ENCODE measurements around the gene RAPGEFL1. TPM values are rescaled to one million over a fixed set of nuclear protein-coding genes. Genes with fewer than 3 reads are reported as not detected.

Gene RAPGEFL1
- polyA plus RNA-seq, 1 experiment: 3.8 TPM

DNA sequence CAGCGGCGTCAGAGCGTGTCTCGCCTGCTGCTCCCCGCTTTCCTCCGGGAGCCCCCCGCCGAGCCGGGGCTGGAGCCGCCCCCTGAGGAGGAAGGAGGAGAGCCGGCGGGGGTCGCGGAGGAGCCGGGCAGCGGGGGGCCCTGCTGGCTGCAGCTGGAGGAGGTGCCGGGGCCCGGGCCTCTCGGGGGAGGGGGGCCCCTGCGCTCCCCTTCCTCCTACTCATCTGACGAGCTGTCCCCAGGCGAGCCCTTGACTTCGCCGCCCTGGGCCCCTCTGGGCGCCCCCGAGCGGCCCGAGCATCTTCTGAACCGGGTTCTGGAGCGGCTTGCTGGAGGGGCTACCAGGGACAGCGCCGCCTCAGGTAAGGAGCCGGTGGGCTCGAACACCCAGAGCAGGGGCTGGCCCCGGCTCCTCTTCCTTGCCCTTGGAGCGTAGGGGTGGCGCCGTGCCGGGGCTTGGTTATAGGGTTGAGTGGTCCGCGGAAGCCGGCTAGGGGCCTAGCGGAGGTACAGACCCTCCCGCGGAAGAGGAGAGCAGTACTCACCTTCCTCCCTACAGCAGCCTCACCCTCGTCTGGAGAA lies 841 bp downstream of the RAPGEFL1 start:
- POLR2A ChIA-PET: no interaction called here
- H3K36me3 ChIP-seq (ENCODE audit: control insufficient read depth, insufficient read depth, low read length): peaks cover 7% of the 10 kb centered on the region
- DNase-seq (ENCODE audit: low read depth): no peak
- CTCF ChIA-PET: interaction anchor here (1.0 to 5.5 kb wide), 3 partner anchors 10 to 103 kb away, joined by 4 to 35 read pairs (median 12); no protein-coding TSS in a partner anchor
- no peaks in the 10 kb centered on the region for H3K27me3 ChIP-seq (ENCODE audit: control insufficient read depth, insufficient read depth, low read length)
- no peak overlapping the region; the same call in 1 of the 2 replicates for H3K4me3 ChIP-seq (ENCODE audit: low read depth, low read length)
- TF ChIP-seq, protein P1, sequence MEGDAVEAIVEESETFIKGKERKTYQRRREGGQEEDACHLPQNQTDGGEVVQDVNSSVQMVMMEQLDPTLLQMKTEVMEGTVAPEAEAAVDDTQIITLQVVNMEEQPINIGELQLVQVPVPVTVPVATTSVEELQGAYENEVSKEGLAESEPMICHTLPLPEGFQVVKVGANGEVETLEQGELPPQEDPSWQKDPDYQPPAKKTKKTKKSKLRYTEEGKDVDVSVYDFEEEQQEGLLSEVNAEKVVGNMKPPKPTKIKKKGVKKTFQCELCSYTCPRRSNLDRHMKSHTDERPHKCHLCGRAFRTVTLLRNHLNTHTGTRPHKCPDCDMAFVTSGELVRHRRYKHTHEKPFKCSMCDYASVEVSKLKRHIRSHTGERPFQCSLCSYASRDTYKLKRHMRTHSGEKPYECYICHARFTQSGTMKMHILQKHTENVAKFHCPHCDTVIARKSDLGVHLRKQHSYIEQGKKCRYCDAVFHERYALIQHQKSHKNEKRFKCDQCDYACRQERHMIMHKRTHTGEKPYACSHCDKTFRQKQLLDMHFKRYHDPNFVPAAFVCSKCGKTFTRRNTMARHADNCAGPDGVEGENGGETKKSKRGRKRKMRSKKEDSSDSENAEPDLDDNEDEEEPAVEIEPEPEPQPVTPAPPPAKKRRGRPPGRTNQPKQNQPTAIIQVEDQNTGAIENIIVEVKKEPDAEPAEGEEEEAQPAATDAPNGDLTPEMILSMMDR (IDR thresholded peaks at IDR 0.05; ENCODE audit: insufficient read depth, low read depth, low read length): no peak

DNA sequence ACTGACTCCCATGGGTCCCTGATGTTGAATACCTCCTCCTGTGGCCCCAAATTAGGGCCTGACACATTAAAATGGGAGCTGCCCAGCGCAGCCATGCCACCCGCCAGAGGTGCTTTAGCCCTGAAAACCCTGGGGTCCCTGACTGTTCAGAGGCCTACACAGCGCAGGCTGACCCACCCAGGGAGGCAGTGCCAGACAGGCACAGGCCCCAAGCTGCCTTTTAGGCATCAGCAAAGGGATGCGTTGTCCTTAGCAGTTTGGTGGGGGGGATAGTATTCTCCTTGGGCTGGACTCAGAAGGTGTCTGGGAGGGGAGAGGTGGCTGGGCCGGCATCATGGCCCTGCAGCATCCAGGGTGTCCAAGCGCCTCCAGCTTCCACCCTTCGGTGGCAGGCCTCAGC lies 1.4 kb downstream of the RAPGEFL1 start:
- TF ChIP-seq, protein P1 (IDR thresholded peaks at IDR 0.05; ENCODE audit: insufficient read depth, low read depth, low read length): no peak
- ChIA-PET CTCF (interaction anchor here (1.0 to 5.8 kb wide), 4 partner anchors 10 to 104 kb away, joined by 4 to 35 read pairs (median 22); no protein-coding TSS in a partner anchor), POLR2A (no interaction called here)

DNA sequence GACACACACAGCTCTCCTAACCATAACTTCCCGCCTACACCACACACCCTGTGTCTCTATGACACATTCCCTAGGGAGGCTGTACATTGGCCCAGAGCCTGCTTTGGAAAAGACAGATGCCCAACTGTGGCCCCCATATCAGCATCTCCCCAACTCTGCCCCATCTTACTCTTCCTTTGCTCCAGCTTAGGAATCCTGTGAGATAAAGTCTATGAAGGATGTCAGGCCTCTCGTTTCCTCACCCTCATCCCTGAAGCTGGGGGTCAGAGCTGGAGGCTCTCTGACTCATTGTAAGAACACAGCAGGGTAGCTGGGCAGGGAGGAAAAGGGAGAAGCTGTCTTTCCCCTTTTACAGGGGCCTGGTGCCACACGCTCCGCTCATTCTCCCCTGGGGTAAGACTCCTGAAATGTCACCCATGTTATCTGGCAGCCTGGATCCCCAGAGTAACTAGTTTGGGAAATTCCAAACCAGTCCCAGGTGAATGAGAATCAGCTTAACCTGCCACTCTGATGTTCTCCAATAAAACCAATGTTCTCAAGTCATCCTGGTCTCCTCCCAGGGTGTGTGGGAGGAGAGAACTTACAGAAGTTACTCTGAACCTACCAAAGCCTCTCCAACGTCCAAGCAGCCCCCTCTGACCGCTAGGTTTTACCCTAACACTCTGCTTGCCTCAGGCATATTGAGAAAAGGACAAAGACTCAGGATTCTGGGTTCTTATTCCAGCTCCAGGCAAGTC lies 2.8 kb downstream of the RAPGEFL1 start:
- ChIA-PET CTCF (interaction anchor here (0.6 to 5.8 kb wide), 7 partner anchors 8 to 158 kb away, joined by 3 to 35 read pairs (median 4); no protein-coding TSS in a partner anchor), POLR2A (no interaction called here)

More for the DNA sequence above, 1.4 kb downstream of the RAPGEFL1 start:
- no peak overlapping the region for H3K4me3 ChIP-seq (ENCODE audit: low read depth, low read length)
- no peaks in the 10 kb centered on the region for H3K27me3 ChIP-seq (ENCODE audit: control insufficient read depth, insufficient read depth, low read length)
- H3K36me3 ChIP-seq (ENCODE audit: control insufficient read depth, insufficient read depth, low read length): peaks cover 7% of the 10 kb centered on the region
- DNase-seq (ENCODE audit: low read depth): no peak

DNA sequence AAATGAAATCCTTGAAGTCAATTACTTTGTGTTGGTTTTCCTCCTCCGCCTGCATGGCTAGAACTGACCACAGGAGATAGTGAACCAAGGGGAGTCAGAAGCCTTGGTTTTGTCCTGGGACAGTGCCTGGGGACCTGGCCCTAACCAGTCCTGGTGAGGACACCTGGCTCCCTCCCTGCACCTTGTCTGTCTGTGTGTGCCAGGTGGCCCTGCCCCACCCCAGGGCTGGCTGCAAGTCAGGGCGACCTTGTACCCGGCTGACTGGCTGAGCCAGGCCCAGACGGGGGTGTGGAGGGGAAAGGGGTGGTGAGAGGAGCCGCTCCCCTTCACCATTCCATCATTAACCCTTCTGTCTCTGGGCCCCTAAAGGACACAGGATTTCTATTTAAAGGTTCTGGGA lies 3.4 kb downstream of the RAPGEFL1 start:
- DNase-seq (ENCODE audit: low read depth): no peak
- TF ChIP-seq, protein P1 (IDR thresholded peaks at IDR 0.05; ENCODE audit: insufficient read depth, low read depth, low read length): no peak
- Histone ChIP-seq H3K4me3 (ENCODE audit: low read depth, low read length) (no peak overlapping the region), H3K27me3 (ENCODE audit: control insufficient read depth, insufficient read depth, low read length) (no peaks in the 10 kb centered on the region), H3K36me3 (ENCODE audit: control insufficient read depth, insufficient read depth, low read length) (peaks cover 2% of the 10 kb centered on the region; the same call in 1 of the 2 replicates)
- ChIA-PET CTCF (interaction anchor here (1.3 to 5.8 kb wide), 4 partner anchors 11 to 109 kb away, joined by 4 to 35 read pairs (median 22); no protein-coding TSS in a partner anchor), POLR2A (no interaction called here)

More for the DNA sequence above, 2.8 kb downstream of the RAPGEFL1 start:
- TF ChIP-seq, protein P1 (IDR thresholded peaks at IDR 0.05; ENCODE audit: insufficient read depth, low read depth, low read length): no peak
- no peak overlapping the region for H3K4me3 ChIP-seq (ENCODE audit: low read depth, low read length)
- no peaks in the 10 kb centered on the region for H3K27me3 ChIP-seq (ENCODE audit: control insufficient read depth, insufficient read depth, low read length)
- peaks cover 2% of the 10 kb centered on the region; the same call in 1 of the 2 replicates for H3K36me3 ChIP-seq (ENCODE audit: control insufficient read depth, insufficient read depth, low read length)
- DNase-seq (ENCODE audit: low read depth): no peak

DNA sequence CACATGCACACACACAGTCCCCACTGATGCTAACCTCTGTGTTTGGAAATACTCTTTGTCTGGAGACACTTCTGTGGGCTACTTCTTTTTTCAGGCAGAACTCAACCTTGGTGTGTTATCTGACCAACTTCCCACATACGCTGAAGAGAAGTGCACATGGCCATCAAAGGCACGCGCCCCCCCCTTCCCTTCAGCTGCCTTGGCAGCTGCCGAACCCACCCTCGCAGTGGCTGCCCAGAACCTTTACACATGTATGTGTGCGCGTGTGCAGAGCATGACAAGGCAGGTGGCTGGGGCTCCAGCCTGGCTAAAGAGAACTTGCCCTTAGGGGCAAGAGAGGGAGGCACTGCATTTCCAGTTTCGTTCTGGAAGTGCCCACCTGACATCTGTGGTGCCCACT lies 3.9 kb downstream of the RAPGEFL1 start:
- ChIA-PET CTCF (interaction anchor here (3.4 to 5.8 kb wide), 3 partner anchors 10 to 68 kb away, joined by 12 to 35 read pairs (median 32); no protein-coding TSS in a partner anchor), POLR2A (no interaction called here)
- Histone ChIP-seq H3K27me3 (ENCODE audit: control insufficient read depth, insufficient read depth, low read length) (no peaks in the 10 kb centered on the region), H3K36me3 (ENCODE audit: control insufficient read depth, insufficient read depth, low read length) (peaks cover 2% of the 10 kb centered on the region; the same call in 1 of the 2 replicates), H3K4me3 (ENCODE audit: low read depth, low read length) (no peak overlapping the region)
- TF ChIP-seq, protein P1 (IDR thresholded peaks at IDR 0.05; ENCODE audit: insufficient read depth, low read depth, low read length): no peak
- no peak for DNase-seq (ENCODE audit: low read depth)

All from BJ (cell line).